Naive B cell (primary cell): ENCODE measurements around the gene SMURF1. TPM values are rescaled to one million over a fixed set of nuclear protein-coding genes. Genes with fewer than 3 reads are reported as not detected.
"Not testable (repeated sequence)": the region's sequence is repeated elsewhere in the genome, so short reads cannot be mapped to it uniquely, and the experiment has no call there.

Experiments
- ATAC-seq, 2 donors: fragments of 150-1000 bp; cut with Tn5 transposase; 2 replicates each; pipeline ENCODE4 v1.10.0; 2021; ENCODE audit warnings: low read depth in 2 of 2, mild to moderate bottlenecking in 2 of 2, moderate library complexity in 2 of 2
- DNase-seq: peaks from one replicate; pipeline ENCODE4 v3.0.0; 2022
- H3K27ac Mint-ChIP-seq, 6 donors: one replicate each; pipeline ENCODE4 v1.8.0; 2020 to 2022; ENCODE audit warnings: mild to moderate bottlenecking in 6 of 6, mixed read lengths in 6 of 6, moderate library complexity in 5 of 6, inconsistent platforms in 2 of 6
- H3K27me3 Mint-ChIP-seq, 3 donors: one replicate each; pipeline ENCODE4 v1.8.0; 2021 to 2022; ENCODE audit warnings: mixed read lengths in 3 of 3, mild to moderate bottlenecking in 1 of 3
- H3K36me3 Mint-ChIP-seq, 2 donors: one replicate each; pipeline ENCODE4 v1.8.0; 2020 to 2022; ENCODE audit warnings: mixed read lengths in 2 of 2, inconsistent platforms in 1 of 2, mild to moderate bottlenecking in 1 of 2
- H3K4me1 Mint-ChIP-seq, 3 donors: one replicate each; pipeline ENCODE4 v1.8.0; 2020 to 2022; ENCODE audit warnings: mixed read lengths in 3 of 3, inconsistent platforms in 1 of 3, mild to moderate bottlenecking in 1 of 3, moderate library complexity in 1 of 3
- H3K4me3 Mint-ChIP-seq, 8 donors: one replicate each; pipeline ENCODE4 v1.8.0; 2020 to 2022; ENCODE audit warnings: mild to moderate bottlenecking in 8 of 8, mixed read lengths in 8 of 8, moderate library complexity in 8 of 8, inconsistent platforms in 2 of 8
- H3K9me3 Mint-ChIP-seq, 7 donors: one replicate each; pipeline ENCODE4 v1.8.0; 2020 to 2022; ENCODE audit warnings: mixed read lengths in 7 of 7, mild to moderate bottlenecking in 5 of 7, inconsistent platforms in 2 of 7, moderate library complexity in 1 of 7
- polyA plus RNA-seq, 6 donors: library from polyadenylated mRNA; unstranded; fragments of 300-500 nt; fragmentation: Illumina TruSeq; gene quantifications; one replicate each; pipeline ENCODE4 v1.2.3, GENCODE V29; 2021; ENCODE audit warnings: low read depth in 6 of 6

Gene SMURF1
- polyA plus RNA-seq, 6 donors from 2014 or later: 0.82 to 3.3 (median 1.7) TPM

GRCh38 chr7:99167072-99167471 is 23.2 kb upstream of the SMURF1 start:
- peaks cover 0 to 12% (median 2%) of the 10 kb centered on the region in 3 donors for H3K4me1 Mint-ChIP-seq
- no peak overlapping the region for H3K4me3 Mint-ChIP-seq
- H3K27ac Mint-ChIP-seq: no peak overlapping the region
- H3K27me3 Mint-ChIP-seq: peaks cover 14 to 22% (median 16%) of the 10 kb centered on the region in 3 donors
- H3K36me3 Mint-ChIP-seq: no peaks in the 10 kb centered on the region
- ATAC-seq (no peak), DNase-seq (no peak)
- H3K9me3 Mint-ChIP-seq: peaks cover 0 to 6% (median 2%) of the 10 kb centered on the region in 7 donors

- H3K4me3 Mint-ChIP-seq: no peak overlapping the region
- H3K9me3 Mint-ChIP-seq: peaks cover 0 to 6% (median 2%) of the 10 kb centered on the region in 7 donors
- no peak for ATAC-seq
- H3K27me3 Mint-ChIP-seq: peaks cover 16 to 22% (median 21%) of the 10 kb centered on the region in 3 donors
- no peak for DNase-seq
- peaks cover 0 to 12% (median 2%) of the 10 kb centered on the region in 3 donors for H3K4me1 Mint-ChIP-seq
- no peaks in the 10 kb centered on the region for H3K36me3 Mint-ChIP-seq
- H3K27ac Mint-ChIP-seq: peak overlapping the region in 1 of 6 donors; percentile 20
These were observed 21.9 kb upstream of the SMURF1 start for GRCh38 chr7:99165816-99166215.

- not testable (repeated sequence) for H3K4me3 Mint-ChIP-seq, ATAC-seq, H3K36me3 Mint-ChIP-seq, H3K27ac Mint-ChIP-seq, H3K9me3 Mint-ChIP-seq, DNase-seq, H3K4me1 Mint-ChIP-seq
- peaks cover 7 to 17% (median 14%) of the 10 kb centered on the region in 3 donors for H3K27me3 Mint-ChIP-seq
These were observed 19.8 kb upstream of the SMURF1 start for GRCh38 chr7:99163669-99164068.

GRCh38 chr7:99156649-99157048 is 12.7 kb upstream of the SMURF1 start:
- ATAC-seq (no peak), DNase-seq (no peak)
- Mint-ChIP-seq H3K4me3 (no peak overlapping the region), H3K27ac (no peak overlapping the region), H3K9me3 (peaks cover 0 to 1% (median 0%) of the 10 kb centered on the region in 7 donors), H3K36me3 (no peaks in the 10 kb centered on the region), H3K27me3 (peaks cover 0 to 7% (median 6%) of the 10 kb centered on the region in 3 donors), H3K4me1 (peaks cover 5 to 7% (median 6%) of the 10 kb centered on the region in 3 donors)

- no peak for ATAC-seq
- Mint-ChIP-seq H3K4me1 (peaks cover 5 to 7% (median 6%) of the 10 kb centered on the region in 3 donors), H3K27ac (peak overlapping the region in 2 of 6 donors; percentile 51 to 69), H3K36me3 (no peaks in the 10 kb centered on the region), H3K4me3 (no peak overlapping the region), H3K27me3 (peaks cover 0 to 8% (median 0%) of the 10 kb centered on the region in 3 donors), H3K9me3 (no peaks in the 10 kb centered on the region)
- DNase-seq: no peak
These were observed 11.3 kb upstream of the SMURF1 start for GRCh38 chr7:99155211-99155610.

- Mint-ChIP-seq H3K9me3 (peaks cover 0 to 3% (median 0%) of the 10 kb centered on the region in 7 donors), H3K27ac (peak overlapping the region in 1 of 6 donors; percentile 51), H3K36me3 (no peaks in the 10 kb centered on the region), H3K4me3 (peak overlapping the region in 1 of 8 donors; percentile 72), H3K27me3 (peaks cover 6 to 11% (median 6%) of the 10 kb centered on the region in 3 donors), H3K4me1 (peaks cover 14 to 16% (median 15%) of the 10 kb centered on the region in 3 donors)
- no peak for DNase-seq
- no peak for ATAC-seq
These were observed 3.1 kb upstream of the SMURF1 start for GRCh38 chr7:99146979-99147378.

- DNase-seq (no peak), ATAC-seq (peak; percentile 58 to 59)
- H3K27ac Mint-ChIP-seq: peak overlapping the region in 5 of 6 donors; percentile 61 to 96 (median 84)
- H3K4me3 Mint-ChIP-seq: peak overlapping the region in 7 of 8 donors; percentile 76 to 90 (median 82)
- peaks cover 0 to 3% (median 0%) of the 10 kb centered on the region in 7 donors for H3K9me3 Mint-ChIP-seq
- H3K27me3 Mint-ChIP-seq: peaks cover 5 to 6% (median 6%) of the 10 kb centered on the region in 3 donors
- peaks cover 36 to 46% (median 39%) of the 10 kb centered on the region in 3 donors for H3K4me1 Mint-ChIP-seq
- no peaks in the 10 kb centered on the region for H3K36me3 Mint-ChIP-seq
These were observed 421 bp downstream of the SMURF1 start for GRCh38 chr7:99143521-99143852.

GRCh38 chr7:99142727-99143520 is 984 bp downstream of the SMURF1 start:
- H3K27ac Mint-ChIP-seq: peak overlapping the region in 5 of 6 donors; percentile 61 to 96 (median 84)
- no peaks in the 10 kb centered on the region for H3K36me3 Mint-ChIP-seq
- H3K4me1 Mint-ChIP-seq: peaks cover 36 to 48% (median 42%) of the 10 kb centered on the region in 3 donors
- peak overlapping the region; percentile 76 to 90 (median 82) for H3K4me3 Mint-ChIP-seq
- peak; percentile 79 for DNase-seq
- peak; percentile 2 to 9 for ATAC-seq
- H3K27me3 Mint-ChIP-seq: peaks cover 5 to 6% (median 6%) of the 10 kb centered on the region in 3 donors
- peaks cover 0 to 3% (median 0%) of the 10 kb centered on the region in 7 donors for H3K9me3 Mint-ChIP-seq

- ATAC-seq: peak; percentile 9 to 14
These were observed 1.8 kb downstream of the SMURF1 start for GRCh38 chr7:99141841-99142726.

GRCh38 chr7:99141334-99141733 is 2.6 kb downstream of the SMURF1 start:
- Mint-ChIP-seq H3K9me3 (peaks cover 0 to 3% (median 0%) of the 10 kb centered on the region in 7 donors), H3K27ac (peak overlapping the region in 4 of 6 donors; percentile 22 to 96 (median 60)), H3K4me1 (peaks cover 39 to 59% (median 47%) of the 10 kb centered on the region in 3 donors), H3K4me3 (peak overlapping the region in 6 of 8 donors; percentile 76 to 93 (median 87)), H3K27me3 (no peaks in the 10 kb centered on the region), H3K36me3 (no peaks in the 10 kb centered on the region)
- ATAC-seq (no peak), DNase-seq (no peak)

More at GRCh38 chr7:99141841-99142726, 1.8 kb downstream of the SMURF1 start:
- DNase-seq: peak; percentile 45
- Mint-ChIP-seq H3K4me3 (peak overlapping the region; percentile 73 to 93 (median 87)), H3K36me3 (no peaks in the 10 kb centered on the region), H3K27ac (peak overlapping the region; percentile 87 to 97 (median 92)), H3K4me1 (peaks cover 39 to 55% (median 47%) of the 10 kb centered on the region in 3 donors), H3K27me3 (peaks cover 3 to 4% (median 3%) of the 10 kb centered on the region in 3 donors), H3K9me3 (peaks cover 0 to 3% (median 0%) of the 10 kb centered on the region in 7 donors)

GRCh38 chr7:99140813-99141212 is 3.1 kb downstream of the SMURF1 start:
- Mint-ChIP-seq H3K4me1 (peaks cover 39 to 64% (median 52%) of the 10 kb centered on the region in 3 donors), H3K9me3 (peaks cover 0 to 3% (median 0%) of the 10 kb centered on the region in 7 donors), H3K27me3 (no peaks in the 10 kb centered on the region), H3K4me3 (peak overlapping the region in 1 of 8 donors; percentile 87), H3K36me3 (no peaks in the 10 kb centered on the region), H3K27ac (peak overlapping the region in 3 of 6 donors; percentile 3 to 87 (median 46))
- no peak for ATAC-seq
- no peak for DNase-seq

GRCh38 chr7:99139036-99139435 is 4.9 kb downstream of the SMURF1 start:
- Mint-ChIP-seq H3K27me3 (no peaks in the 10 kb centered on the region), H3K4me1 (peaks cover 41 to 66% (median 55%) of the 10 kb centered on the region in 3 donors), H3K27ac (peak overlapping the region in 1 of 6 donors; percentile 62), H3K4me3 (no peak overlapping the region), H3K9me3 (peaks cover 0 to 3% (median 0%) of the 10 kb centered on the region in 7 donors), H3K36me3 (no peaks in the 10 kb centered on the region)
- DNase-seq (no peak), ATAC-seq (no peak)
